Muscle layer of duodenum (tissue), 2 donors: ENCODE results near the gene ROBO1.

Source experiments
- H3K27ac ChIP-seq: one replicate; pipeline ENCODE4 v1.7.0; 2013; ENCODE audit warnings: mild to moderate bottlenecking, low read length
- H3K27me3 ChIP-seq: one replicate; pipeline ENCODE4 v1.7.0; 2013; ENCODE audit warnings: low read depth, mild to moderate bottlenecking, control low read depth, low read length
- H3K36me3 ChIP-seq, 2 donors: one replicate each; pipeline ENCODE4 v1.7.0; 2013; ENCODE audit warnings: low read length in 2 of 2, control low read depth in 1 of 2, mild to moderate bottlenecking in 1 of 2; ENCODE audit not compliant: insufficient read depth in 2 of 2, control insufficient read depth in 1 of 2
- H3K4me1 ChIP-seq, 2 donors: one replicate each; pipeline ENCODE4 v1.7.0; 2013; ENCODE audit warnings: low read length in 2 of 2, mild to moderate bottlenecking in 2 of 2, control low read depth in 1 of 2, moderate library complexity in 1 of 2; ENCODE audit not compliant: insufficient read depth in 2 of 2, control insufficient read depth in 1 of 2
- H3K4me3 ChIP-seq, 2 donors: one replicate each; pipeline ENCODE4 v1.7.0; 2013; ENCODE audit warnings: low read length in 2 of 2, low read depth in 1 of 2, mild to moderate bottlenecking in 1 of 2
- H3K9me3 ChIP-seq, 2 donors: one replicate each; pipeline ENCODE4 v1.7.0; 2013; ENCODE audit warnings: low read length in 2 of 2, control low read depth in 1 of 2, mild to moderate bottlenecking in 1 of 2; ENCODE audit not compliant: control insufficient read depth in 1 of 2
- donor health status: healthy.

ROBO1 gene

DNA sequence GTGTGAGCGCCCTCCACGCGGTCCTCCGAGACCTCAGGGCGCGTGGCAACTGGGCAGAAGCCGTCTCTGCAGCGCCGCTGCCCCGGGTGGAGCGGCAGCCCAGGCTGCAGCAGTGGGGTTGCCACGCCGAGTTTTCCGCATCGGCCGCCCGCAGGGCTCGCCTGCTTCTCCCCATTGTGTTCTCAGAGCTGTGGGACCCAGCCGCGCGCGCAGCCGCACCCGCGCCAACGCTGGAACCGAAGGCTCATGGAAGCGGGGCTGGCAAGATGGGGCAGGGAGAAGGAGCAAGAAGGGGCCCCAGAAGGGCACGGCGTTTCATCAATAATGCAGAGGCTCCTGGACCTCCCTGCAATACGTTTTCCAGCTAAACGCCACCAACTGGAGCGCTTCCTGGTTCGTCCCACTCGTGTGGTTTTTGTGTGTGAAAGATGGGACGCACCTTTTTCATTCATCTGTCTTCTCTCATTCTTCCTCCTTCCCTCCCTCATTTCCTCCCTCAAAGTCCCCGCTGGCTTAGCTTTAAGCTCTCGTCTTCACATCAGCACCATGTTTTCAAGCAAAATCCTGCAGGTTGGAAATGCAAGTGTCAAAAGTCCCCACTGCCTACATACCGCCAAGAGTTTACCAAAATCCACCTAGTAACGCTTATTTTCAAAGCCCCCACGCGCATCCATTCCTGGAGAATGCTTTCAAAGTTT lies 1.2 kb downstream of the ROBO1 start:
- H3K27me3 ChIP-seq = peaks cover 8% of the 10 kb centered on the region
- H3K27ac ChIP-seq = no peak overlapping the region
- peaks cover 0 to 20% of the 10 kb centered on the region in 2 donors for H3K4me1 ChIP-seq
- no peaks in the 10 kb centered on the region for H3K9me3 ChIP-seq
- peak overlapping the region; percentile 49 to 58 for H3K4me3 ChIP-seq
- H3K36me3 ChIP-seq = no peaks in the 10 kb centered on the region

DNA sequence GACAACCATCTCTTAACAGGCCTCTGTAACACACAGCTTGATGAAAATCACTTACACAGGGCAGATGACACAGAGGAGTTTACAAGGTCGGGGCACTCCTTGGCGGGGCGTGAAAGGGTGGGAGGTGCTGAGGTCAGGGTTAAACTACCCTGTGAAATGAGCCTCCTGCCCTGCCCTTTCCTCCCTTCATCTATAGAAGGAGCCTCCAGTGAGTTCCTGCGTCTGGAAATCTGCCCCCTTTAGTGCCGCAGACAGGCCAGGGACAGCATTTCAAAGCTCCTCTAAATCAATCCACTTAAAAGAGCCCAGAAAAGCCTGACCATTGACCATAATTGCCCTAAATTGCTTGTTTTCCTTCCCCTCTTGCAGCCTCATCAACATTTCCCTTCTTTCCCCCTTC lies 1.9 kb downstream of the ROBO1 start:
- H3K9me3 ChIP-seq = no peaks in the 10 kb centered on the region
- no peaks in the 10 kb centered on the region for H3K36me3 ChIP-seq
- peak overlapping the region in 1 of 2 donors; percentile 58 for H3K4me3 ChIP-seq
- H3K27ac ChIP-seq = no peak overlapping the region
- H3K27me3 ChIP-seq = peaks cover 8% of the 10 kb centered on the region
- peaks cover 0 to 20% of the 10 kb centered on the region in 2 donors for H3K4me1 ChIP-seq

GRCh38 chr3:79761441-79761840 lies 6.4 kb downstream of the ROBO1 start:
- Histone ChIP-seq H3K27ac (no peak overlapping the region), H3K36me3 (no peaks in the 10 kb centered on the region), H3K9me3 (no peaks in the 10 kb centered on the region), H3K27me3 (peaks cover 4% of the 10 kb centered on the region), H3K4me1 (peaks cover 0 to 4% of the 10 kb centered on the region in 2 donors), H3K4me3 (no peak overlapping the region)

DNA sequence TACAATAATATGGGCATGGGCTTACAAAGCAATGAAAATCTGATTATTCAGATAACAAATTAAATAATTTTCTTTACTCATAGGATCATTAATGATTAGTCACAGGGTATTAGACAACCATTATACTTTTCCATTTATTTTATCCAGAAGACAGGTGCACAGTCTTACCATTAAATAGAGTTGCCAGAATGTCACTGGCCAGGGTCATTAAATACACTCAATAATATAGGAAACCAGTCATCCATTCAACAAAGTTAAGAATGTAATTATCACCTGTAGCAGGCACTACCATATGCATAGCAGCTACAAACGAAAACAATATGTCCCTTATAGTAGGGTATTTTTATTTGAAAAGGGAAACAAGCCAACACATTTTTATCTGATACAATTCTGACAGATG lies 16.1 kb downstream of the ROBO1 start:
- Histone ChIP-seq H3K27me3 (no peaks in the 10 kb centered on the region), H3K4me1 (no peaks in the 10 kb centered on the region), H3K36me3 (no peaks in the 10 kb centered on the region), H3K27ac (no peak overlapping the region), H3K4me3 (no peak overlapping the region), H3K9me3 (no peaks in the 10 kb centered on the region)

DNA sequence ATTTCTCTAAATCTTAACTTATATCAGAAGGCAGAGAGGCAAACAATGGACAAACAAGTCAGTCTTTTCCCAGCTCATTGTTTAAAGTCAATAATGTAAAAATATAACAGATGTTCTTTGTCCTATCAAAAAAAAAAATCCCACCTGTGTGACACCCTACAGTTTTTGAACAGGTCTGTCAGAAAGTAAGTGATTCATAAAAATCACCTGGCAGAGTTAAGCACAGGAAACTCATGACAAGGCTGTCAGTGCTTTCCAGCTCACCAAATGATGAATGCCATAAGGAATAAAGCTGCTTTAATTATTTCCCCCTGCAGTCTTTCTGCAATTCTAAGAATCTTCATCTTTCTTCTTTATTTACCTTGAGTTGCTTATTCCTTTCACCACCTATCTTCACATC lies 30.3 kb downstream of the ROBO1 start:
- Histone ChIP-seq H3K36me3 (no peaks in the 10 kb centered on the region), H3K4me3 (no peak overlapping the region), H3K27me3 (no peaks in the 10 kb centered on the region), H3K9me3 (no peaks in the 10 kb centered on the region), H3K4me1 (no peaks in the 10 kb centered on the region), H3K27ac (no peak overlapping the region)

- no peaks in the 10 kb centered on the region for H3K27me3 ChIP-seq
- H3K27ac ChIP-seq = no peak overlapping the region
- no peaks in the 10 kb centered on the region for H3K4me1 ChIP-seq
- no peaks in the 10 kb centered on the region for H3K9me3 ChIP-seq
- H3K4me3 ChIP-seq = no peak overlapping the region
- H3K36me3 ChIP-seq = no peaks in the 10 kb centered on the region
These were observed 38.7 kb downstream of the ROBO1 start for GRCh38 chr3:79729096-79729495.

DNA sequence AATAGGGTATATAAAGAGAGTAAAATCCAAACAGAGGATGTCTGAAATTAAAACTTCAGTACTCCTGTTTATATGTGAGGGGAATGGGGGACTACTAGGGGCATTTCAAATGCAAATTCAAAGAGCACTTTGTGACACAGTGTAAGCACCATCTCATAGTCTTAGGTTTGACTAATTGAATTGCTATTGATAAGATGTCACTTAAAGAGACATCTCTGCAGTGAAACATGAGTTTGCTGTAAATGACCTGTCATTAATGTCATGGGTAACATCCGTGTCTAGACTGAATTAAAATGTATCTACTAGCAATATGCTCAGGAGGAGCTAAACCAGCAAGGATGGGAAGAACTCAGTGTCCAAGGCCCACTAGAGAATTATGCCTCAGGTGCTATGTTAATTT lies 41.0 kb downstream of the ROBO1 start:
- H3K36me3 ChIP-seq = no peaks in the 10 kb centered on the region
- no peak overlapping the region for H3K4me3 ChIP-seq
- no peaks in the 10 kb centered on the region for H3K9me3 ChIP-seq
- H3K27ac ChIP-seq = no peak overlapping the region
- no peaks in the 10 kb centered on the region for H3K4me1 ChIP-seq
- H3K27me3 ChIP-seq = no peaks in the 10 kb centered on the region

GRCh38 chr3:79724206-79724605 lies 43.6 kb downstream of the ROBO1 start:
- H3K36me3 ChIP-seq = no peaks in the 10 kb centered on the region
- no peak overlapping the region for H3K27ac ChIP-seq
- H3K4me3 ChIP-seq = no peak overlapping the region
- H3K9me3 ChIP-seq = no peaks in the 10 kb centered on the region
- H3K27me3 ChIP-seq = no peaks in the 10 kb centered on the region
- H3K4me1 ChIP-seq = no peaks in the 10 kb centered on the region

DNA sequence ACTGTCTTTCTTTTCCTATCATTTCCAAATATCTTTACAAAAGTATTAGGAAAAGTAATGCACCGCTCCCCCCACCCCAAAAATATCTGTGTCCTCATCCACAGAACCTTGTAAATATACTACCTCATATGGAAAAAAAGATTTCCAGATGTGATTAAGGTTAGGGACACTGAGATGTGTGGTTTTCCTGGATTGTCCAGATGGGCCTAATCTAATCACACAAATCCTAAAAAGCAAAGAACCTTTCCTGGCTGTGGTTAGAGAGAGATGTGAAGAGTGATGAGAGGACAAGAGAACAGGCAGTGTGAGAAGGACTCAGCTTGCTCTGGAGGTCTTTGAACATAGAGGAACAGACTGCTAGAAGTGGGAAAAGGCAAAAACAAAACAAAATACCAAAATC lies 77.7 kb downstream of the ROBO1 start:
- no peaks in the 10 kb centered on the region for H3K4me1 ChIP-seq
- H3K36me3 ChIP-seq = no peaks in the 10 kb centered on the region
- no peak overlapping the region for H3K4me3 ChIP-seq
- peaks cover 0 to 2% of the 10 kb centered on the region in 2 donors for H3K9me3 ChIP-seq
- no peaks in the 10 kb centered on the region for H3K27me3 ChIP-seq
- no peak overlapping the region for H3K27ac ChIP-seq

DNA sequence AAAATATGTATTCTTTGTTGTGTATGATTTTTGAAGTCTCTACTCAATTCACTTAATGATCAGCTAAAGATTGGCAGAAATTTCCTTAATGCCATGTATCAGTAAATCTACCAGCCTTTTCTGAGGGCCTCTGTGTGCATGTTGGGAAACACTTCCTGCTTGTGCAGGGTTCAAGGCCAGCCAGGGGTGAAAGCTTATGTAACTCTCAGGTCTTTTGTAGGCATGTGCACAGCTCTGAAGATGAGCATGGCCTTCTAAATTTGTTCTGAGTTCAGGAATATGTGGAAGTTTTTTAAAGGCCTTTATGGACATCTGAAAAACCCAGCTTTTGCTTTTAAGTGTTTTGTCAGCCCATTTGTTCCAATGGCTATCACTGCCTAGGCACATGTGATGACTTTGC lies 82.7 kb downstream of the ROBO1 start:
- H3K36me3 ChIP-seq = no peaks in the 10 kb centered on the region
- no peak overlapping the region for H3K27ac ChIP-seq
- H3K9me3 ChIP-seq = peaks cover 0 to 2% of the 10 kb centered on the region in 2 donors
- H3K4me3 ChIP-seq = no peak overlapping the region
- no peaks in the 10 kb centered on the region for H3K4me1 ChIP-seq
- H3K27me3 ChIP-seq = no peaks in the 10 kb centered on the region

DNA sequence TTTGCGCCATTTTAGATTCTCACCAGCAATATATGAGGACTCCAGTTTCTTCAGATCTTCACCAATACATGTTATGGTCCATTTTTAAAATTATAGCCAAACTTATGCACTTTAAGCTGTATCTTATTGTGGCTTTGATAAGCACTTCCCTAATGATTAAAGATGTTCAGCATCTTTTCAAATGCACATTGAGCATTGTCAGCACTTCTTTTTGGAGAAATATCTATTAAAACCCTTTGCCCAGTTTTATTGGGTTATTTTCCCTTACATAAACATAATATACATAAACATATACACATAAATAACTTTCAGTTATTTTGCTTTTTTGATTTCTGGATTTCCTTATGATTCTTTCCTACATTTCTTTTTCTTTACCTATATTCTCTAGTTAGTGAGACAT lies 83.8 kb downstream of the ROBO1 start:
- H3K27me3 ChIP-seq = no peaks in the 10 kb centered on the region
- no peaks in the 10 kb centered on the region for H3K36me3 ChIP-seq
- H3K4me1 ChIP-seq = no peaks in the 10 kb centered on the region
- peaks cover 0 to 2% of the 10 kb centered on the region in 2 donors for H3K9me3 ChIP-seq
- no peak overlapping the region for H3K27ac ChIP-seq
- H3K4me3 ChIP-seq = no peak overlapping the region

DNA sequence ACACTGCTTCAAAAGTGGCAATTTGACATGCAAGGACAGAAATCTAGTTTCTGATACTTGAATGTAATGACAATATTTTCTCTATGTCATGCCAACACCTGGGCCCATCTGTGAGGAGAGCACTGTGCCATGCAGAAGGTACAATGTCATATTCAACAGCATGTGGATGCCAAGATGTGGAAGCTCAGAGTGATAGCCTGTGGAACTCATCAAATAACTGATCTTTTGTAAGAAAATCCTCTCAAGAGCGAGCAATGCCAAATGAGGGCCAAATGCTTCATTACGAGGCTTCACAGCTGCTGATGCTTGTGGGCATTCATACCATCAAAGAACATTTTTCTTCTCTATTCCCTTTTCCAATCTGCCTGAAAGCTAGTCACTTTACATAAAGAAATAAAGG lies 95.1 kb downstream of the ROBO1 start:
- no peaks in the 10 kb centered on the region for H3K27me3 ChIP-seq
- no peaks in the 10 kb centered on the region for H3K4me1 ChIP-seq
- H3K4me3 ChIP-seq = no peak overlapping the region
- no peak overlapping the region for H3K27ac ChIP-seq
- no peaks in the 10 kb centered on the region for H3K36me3 ChIP-seq
- peaks cover 0 to 2% of the 10 kb centered on the region in 2 donors for H3K9me3 ChIP-seq
